Aortic smooth muscle cell (primary cell): ENCODE data around the gene SRSF2. TPM values are rescaled to one million over a fixed set of nuclear protein-coding genes. Genes with fewer than 3 reads are reported as not detected.

Source experiments
- total RNA-seq: library from RNA; depleted of rRNA; stranded (reverse); fragments of >200 nt; gene quantifications from 2 replicates; pipeline ENCODE4 v1.2.3, GENCODE V29; 2014

The SRSF2 gene, protein sequence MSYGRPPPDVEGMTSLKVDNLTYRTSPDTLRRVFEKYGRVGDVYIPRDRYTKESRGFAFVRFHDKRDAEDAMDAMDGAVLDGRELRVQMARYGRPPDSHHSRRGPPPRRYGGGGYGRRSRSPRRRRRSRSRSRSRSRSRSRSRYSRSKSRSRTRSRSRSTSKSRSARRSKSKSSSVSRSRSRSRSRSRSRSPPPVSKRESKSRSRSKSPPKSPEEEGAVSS
- 122 and 157 TPM in 2 replicates for total RNA-seq

GRCh38 chr17:76737082-76737675, at the start of gene SRSF2:
Gene SRSF2, minus strand, starts transcription at chr17:76737331. Its CDS starts 171 bp downstream, at chr17:76737160.

GRCh38 chr17:76737676-76738467, 741 bp upstream of the SRSF2 start, which contains the start of gene MFSD11:
Gene MFSD11, plus strand, starts transcription at chr17:76738119. Its CDS starts 234 bp downstream, at chr17:76738353.

GRCh38 chr17:76726776-76727718, 10.1 kb downstream of the SRSF2 start, which contains the start of gene METTL23:
Gene METTL23, plus strand, starts transcription at chr17:76726839. Its CDS starts 2,872 bp downstream, at chr17:76729711.

DNA sequence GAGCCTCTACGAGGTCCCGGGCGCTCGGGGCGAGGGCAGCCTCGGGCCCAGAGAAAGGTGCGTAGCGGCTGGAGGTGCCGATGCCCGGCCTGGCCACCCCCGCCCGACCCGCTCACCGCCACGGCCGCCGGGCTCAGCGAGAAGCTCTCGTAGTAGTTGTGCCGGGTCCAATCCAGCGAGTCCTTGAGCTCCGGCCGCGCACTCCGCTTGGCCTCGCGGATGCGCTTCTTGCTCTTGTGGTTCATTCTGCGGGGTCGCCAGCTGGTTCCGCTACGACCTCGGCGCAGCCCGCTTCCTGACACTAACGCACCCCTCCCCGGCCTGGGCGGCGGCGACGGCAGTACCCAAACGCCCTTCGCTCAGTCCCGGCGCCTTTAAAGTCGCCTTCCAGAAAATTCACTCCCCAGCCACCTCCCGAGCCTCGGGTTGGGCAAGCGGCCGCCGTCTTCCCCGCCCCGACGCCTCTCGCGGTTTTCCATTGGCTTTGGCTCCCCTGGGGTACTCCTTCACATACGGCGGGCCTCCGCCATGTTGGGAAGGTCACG, 10.8 kb downstream of the SRSF2 start, which contains the start of gene JMJD6:
Gene JMJD6, minus strand, starts transcription at position 376 of the 545 bp plus-strand sequence. Its CDS starts 131 bp downstream, at position 245.

DNA sequence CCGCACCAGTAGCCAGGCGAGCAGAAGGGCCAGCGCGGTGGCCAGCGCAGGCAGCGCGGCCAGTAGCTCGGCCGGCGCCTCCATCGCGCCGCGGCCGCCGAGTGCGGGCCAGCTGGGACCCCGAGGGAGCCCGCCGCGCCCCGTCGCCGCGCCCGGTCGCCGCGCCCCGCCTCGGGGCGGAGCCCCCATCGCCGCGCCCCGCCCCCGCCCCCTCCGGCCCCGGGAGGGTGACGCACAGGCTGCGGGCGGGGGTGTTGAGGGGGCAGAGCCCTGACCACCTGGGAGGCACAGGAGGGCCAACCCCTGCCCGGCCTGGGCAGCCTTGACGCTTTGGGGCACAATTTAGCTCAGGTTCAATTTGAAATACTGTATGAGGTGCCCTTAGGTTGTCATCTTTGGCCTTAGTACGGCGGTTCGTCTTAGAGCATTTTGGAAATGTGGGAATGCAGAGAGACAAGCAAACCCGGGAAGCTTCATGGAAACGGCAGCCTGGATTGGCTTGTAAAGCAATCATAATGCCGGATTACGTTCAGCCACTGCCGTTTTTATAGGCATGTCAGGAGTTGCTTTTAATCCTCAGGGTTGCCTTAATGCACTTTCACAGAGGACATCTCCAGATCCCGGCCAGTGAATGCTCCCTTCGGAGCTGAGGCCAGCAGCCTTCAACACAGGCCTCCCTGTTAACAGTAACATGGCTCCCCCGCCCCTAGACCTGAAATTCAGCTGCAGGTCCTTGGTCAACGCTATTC, 26.1 kb downstream of the SRSF2 start, which contains the start of gene MXRA7:
Gene MXRA7, minus strand, starts transcription at position 103 of the 749 bp plus-strand sequence. Its CDS starts 19 bp downstream, at position 84.

Other genes with a start within 250 kb of the SRSF2 start
- 3.3 and 3.4 TPM in 2 replicates for gene RHBDF2, start 235.9 kb downstream of the SRSF2 start, total RNA-seq
- gene CYGB, start 199.6 kb downstream of the SRSF2 start, total RNA-seq: 2.7 and 7.7 TPM in 2 replicates
- gene PRCD, start 197.3 kb downstream of the SRSF2 start, total RNA-seq: 1.1 and 1.6 TPM in 2 replicates
- 2.9 and 5.7 TPM in 2 replicates for gene ST6GALNAC2, start 151.5 kb downstream of the SRSF2 start, total RNA-seq
- gene ST6GALNAC1, start 93.6 kb downstream of the SRSF2 start, total RNA-seq: not detected in 2 replicates
- gene MXRA7, start 26.4 kb downstream of the SRSF2 start, total RNA-seq: 171 and 205 TPM in 2 replicates
- gene JMJD6, start 10.7 kb downstream of the SRSF2 start, total RNA-seq: 19.4 and 21.2 TPM in 2 replicates
- 22.9 and 24.7 TPM in 2 replicates for gene METTL23, start 10.5 kb downstream of the SRSF2 start, total RNA-seq
- gene MFSD11, start 788 bp upstream of the SRSF2 start, total RNA-seq: 34.5 and 39.1 TPM in 2 replicates
- 0.06 and 0.40 TPM in 2 replicates for gene MGAT5B, start 131.1 kb upstream of the SRSF2 start, total RNA-seq